NCI-H146 treated with DMSO at 0.1 percent for 48 hours (cell line): Measurements from ENCODE around the gene IL1RAP.
"Not testable (repeated sequence)": the region's sequence is repeated elsewhere in the genome, so short reads cannot be mapped to it uniquely, and the experiment has no call there.

Experiments used
- DNase-seq: peaks from one replicate; lab custom pipeline; 2025; ENCODE audit not compliant: unreplicated experiment; lab: John Stamatoyannopoulos, UW

IL1RAP gene

GRCh38 chr3:190645932-190646460 lies 132.1 kb downstream of the IL1RAP start:
- no peak for DNase-seq

GRCh38 chr3:190646996-190647395 lies 133.1 kb downstream of the IL1RAP start:
- DNase-seq: no peak

- no peak for DNase-seq
These were observed 142.0 kb downstream of the IL1RAP start for GRCh38 chr3:190655933-190656332.

- no peak for DNase-seq
These were observed 144.2 kb downstream of the IL1RAP start for GRCh38 chr3:190658106-190658505.

GRCh38 chr3:190666821-190667220 lies 152.9 kb downstream of the IL1RAP start:
- no peak for DNase-seq

GRCh38 chr3:190671658-190672057 lies 157.8 kb downstream of the IL1RAP start:
- DNase-seq: no peak

- DNase-seq: no peak
These were observed 159.3 kb downstream of the IL1RAP start for GRCh38 chr3:190673148-190673547.

- DNase-seq: no peak
These were observed 162.6 kb downstream of the IL1RAP start for GRCh38 chr3:190676481-190676880.

GRCh38 chr3:190677001-190677400 lies 163.1 kb downstream of the IL1RAP start:
- no peak for DNase-seq

- not testable (repeated sequence) for DNase-seq
These were observed 164.0 kb downstream of the IL1RAP start for GRCh38 chr3:190677868-190678267.

- DNase-seq: no peak
These were observed 166.8 kb downstream of the IL1RAP start for GRCh38 chr3:190680691-190681090.

GRCh38 chr3:190684776-190685175 lies 170.9 kb downstream of the IL1RAP start:
- no peak for DNase-seq

- DNase-seq: no peak
These were observed 172.1 kb downstream of the IL1RAP start for GRCh38 chr3:190686011-190686410.

- no peak for DNase-seq
These were observed 176.4 kb downstream of the IL1RAP start for GRCh38 chr3:190690246-190690645.

- DNase-seq: no peak
These were observed 178.4 kb downstream of the IL1RAP start for GRCh38 chr3:190692256-190692655.

- DNase-seq: no peak
These were observed 180.6 kb downstream of the IL1RAP start for GRCh38 chr3:190694335-190695001.

GRCh38 chr3:190695225-190695624 lies 181.3 kb downstream of the IL1RAP start:
- DNase-seq: no peak

- DNase-seq: peak; percentile 73
These were observed 182.1 kb downstream of the IL1RAP start for GRCh38 chr3:190695994-190696393.

- DNase-seq: peak; percentile 49
These were observed 183.1 kb downstream of the IL1RAP start for GRCh38 chr3:190696777-190697501.

- no peak for DNase-seq
These were observed 183.6 kb downstream of the IL1RAP start for GRCh38 chr3:190697502-190697830.

GRCh38 chr3:190697901-190698300 lies 184.0 kb downstream of the IL1RAP start:
- no peak for DNase-seq

- DNase-seq: no peak
These were observed 185.9 kb downstream of the IL1RAP start for GRCh38 chr3:190699776-190700175.
